Activated CD4-positive, alpha-beta T cell treated with anti-CD3 and anti-CD28 coated beads, Interleukin-2, amount 50 U/mL, for 48 hours (primary cell): ENCODE data around the gene SPOP.
"Not testable (repeated sequence)": the region's sequence is repeated elsewhere in the genome, so short reads cannot be mapped to it uniquely, and the experiment has no call there.

Source experiments
- DNase-seq, 2 experiments: peaks; one replicate each; pipeline ENCODE4 v3.0.0-alpha.2; 2020

SPOP gene

GRCh38 chr17:49571283-49571682, 106.6 kb downstream of the SPOP start:
- no peak for DNase-seq

- no peak for DNase-seq
Observed at GRCh38 chr17:49570540-49571242, 107.2 kb downstream of the SPOP start.

- DNase-seq: not testable (repeated sequence)
Observed at GRCh38 chr17:49568695-49569047, 109.2 kb downstream of the SPOP start.

GRCh38 chr17:49567871-49568694, 109.8 kb downstream of the SPOP start:
- DNase-seq: peak; percentile 90 to 93

GRCh38 chr17:49567104-49567521, 110.8 kb downstream of the SPOP start:
- no peak for DNase-seq

- no peak for DNase-seq
Observed at GRCh38 chr17:49566668-49567071, 111.2 kb downstream of the SPOP start.

GRCh38 chr17:49565948-49566491, 111.9 kb downstream of the SPOP start:
- DNase-seq: peak in 1 of 2 experiments; percentile 42

GRCh38 chr17:49564638-49565037, 113.3 kb downstream of the SPOP start:
- DNase-seq: no peak

GRCh38 chr17:49557312-49558024, 120.4 kb downstream of the SPOP start:
- peak; percentile 30 to 56 for DNase-seq

GRCh38 chr17:49556223-49556943, 121.5 kb downstream of the SPOP start:
- DNase-seq: peak; percentile 86 to 87

GRCh38 chr17:49555495-49556222, 122.2 kb downstream of the SPOP start:
- DNase-seq: no peak

- no peak for DNase-seq
Observed at GRCh38 chr17:49554694-49555494, 123.0 kb downstream of the SPOP start.

- no peak for DNase-seq
Observed at GRCh38 chr17:49553676-49554335, 124.1 kb downstream of the SPOP start.

- no peak for DNase-seq
Observed at GRCh38 chr17:49552070-49552751, 125.7 kb downstream of the SPOP start.

- no peak for DNase-seq
Observed at GRCh38 chr17:49551221-49552069, 126.5 kb downstream of the SPOP start.

GRCh38 chr17:49550764-49551163, 127.1 kb downstream of the SPOP start:
- DNase-seq: not testable (repeated sequence)

GRCh38 chr17:49549691-49550678, 127.9 kb downstream of the SPOP start:
- DNase-seq: no peak

GRCh38 chr17:49549311-49549605, 128.6 kb downstream of the SPOP start:
- DNase-seq: no peak
